Loucy (cell line): ENCODE results near the gene HSDL1.

Source experiments
- H2AFZ ChIP-seq: fragments of 200-600 bp; sonication (generic); 2 replicates; pipeline ENCODE4 v1.6.0; 2016; ENCODE audit warnings: antibody characterized with exemption, mild to moderate bottlenecking, low read length, moderate library complexity
- H3F3A ChIP-seq: fragments of 200-600 bp; 2 replicates; pipeline ENCODE4 v1.6.0; 2016; ENCODE audit warnings: antibody characterized with exemption, low read depth, mild to moderate bottlenecking
- H3K27me3 ChIP-seq: fragments of 200-600 bp; sonication (generic); 2 replicates; pipeline ENCODE4 v1.6.1; 2014; ENCODE audit warnings: low read length, mild to moderate bottlenecking; ENCODE audit not compliant: insufficient read depth, poor library complexity, severe bottlenecking
- H3K36me3 ChIP-seq: fragments of 200-600 bp; sonication (generic); 2 replicates; pipeline ENCODE4 v1.6.1; 2016; ENCODE audit warnings: low read length; ENCODE audit not compliant: insufficient read depth
- H3K4me1 ChIP-seq: fragments of 200-600 bp; sonication (generic); 2 replicates; pipeline ENCODE4 v1.5.1; 2014; ENCODE audit warnings: low read length, mild to moderate bottlenecking; ENCODE audit not compliant: insufficient read depth, poor library complexity, severe bottlenecking
- H3K4me2 ChIP-seq: fragments of 200-600 bp; sonication (generic); 2 replicates; pipeline ENCODE4 v1.6.0; 2014; ENCODE audit warnings: antibody characterized with exemption, low read length, low read depth, mild to moderate bottlenecking; ENCODE audit not compliant: poor library complexity, severe bottlenecking
- H3K4me3 ChIP-seq: fragments of 200-600 bp; sonication (generic); 2 replicates; pipeline ENCODE4 v1.5.1; 2014; ENCODE audit warnings: low read length, mild to moderate bottlenecking, mixed read lengths; ENCODE audit not compliant: poor library complexity, severe bottlenecking
- H3K79me2 ChIP-seq: fragments of 200-600 bp; sonication (generic); 2 replicates; pipeline ENCODE4 v1.6.1; 2014; ENCODE audit warnings: low read length; ENCODE audit not compliant: insufficient read depth
- H3K9ac ChIP-seq: fragments of 200-600 bp; sonication (generic); 2 replicates; pipeline ENCODE4 v1.6.0; 2014; ENCODE audit warnings: mild to moderate bottlenecking, low read depth, low read length, moderate library complexity; ENCODE audit not compliant: poor library complexity, severe bottlenecking
- H3K9me2 ChIP-seq: fragments of 200-600 bp; sonication (generic); replicated peaks from 2 replicates; pipeline ENCODE4 v1.6.1; 2016; ENCODE audit warnings: low read depth, low read length, mixed read lengths
- H3K9me3 ChIP-seq: fragments of 200-600 bp; sonication (generic); 2 replicates; pipeline ENCODE4 v1.6.1; 2014; ENCODE audit warnings: mild to moderate bottlenecking, antibody characterized with exemption, low read length, low read depth; ENCODE audit not compliant: insufficient read depth
- H4K20me1 ChIP-seq: fragments of 200-600 bp; sonication (generic); 2 replicates; pipeline ENCODE4 v1.6.0; 2014; ENCODE audit warnings: antibody characterized with exemption, low read length, mild to moderate bottlenecking; ENCODE audit not compliant: insufficient read depth, poor library complexity, severe bottlenecking
- CTCF ChIP-seq: fragments of 200-600 bp; sonication (generic); conservative IDR thresholded peaks from 2 replicates; pipeline ENCODE4 v1.5.1; 2014; ENCODE audit warnings: mild to moderate bottlenecking, antibody characterized with exemption, low read length
- EZH2phosphoT487 ChIP-seq: fragments of 200-600 bp; IDR thresholded peaks from 2 replicates; pipeline ENCODE4 v1.6.1; 2018; ENCODE audit warnings: antibody characterized with exemption, mild to moderate bottlenecking, moderate library complexity, borderline replicate concordance

Gene HSDL1

GRCh38 chr16:84191466-84191865, 46.5 kb upstream of the HSDL1 start:
- H3K27me3 ChIP-seq = no peaks in the 10 kb centered on the region
- H3K79me2 ChIP-seq = peaks cover 4% of the 10 kb centered on the region
- no peaks in the 10 kb centered on the region for H4K20me1 ChIP-seq
- no peak for TF ChIP-seq CTCF
- H3K4me2 ChIP-seq = no peak overlapping the region
- no peaks in the 10 kb centered on the region for H3K9me2 ChIP-seq
- no peaks in the 10 kb centered on the region for H3K4me1 ChIP-seq
- H3K4me3 ChIP-seq = no peak overlapping the region
- no peak overlapping the region for H3K9ac ChIP-seq
- H3K9me3 ChIP-seq = no peaks in the 10 kb centered on the region
- no peaks in the 10 kb centered on the region for H3F3A ChIP-seq
- no peak overlapping the region for H2AFZ ChIP-seq
- H3K36me3 ChIP-seq = no peaks in the 10 kb centered on the region

- Histone ChIP-seq H3F3A (no peaks in the 10 kb centered on the region), H3K9me3 (no peaks in the 10 kb centered on the region), H3K36me3 (no peaks in the 10 kb centered on the region), H4K20me1 (peaks cover 5% of the 10 kb centered on the region), H3K27me3 (no peaks in the 10 kb centered on the region), H3K4me2 (no peak within 1 kb of the TSS), H3K4me3 (no peak within 1 kb of the TSS), H3K9ac (no peak within 1 kb of the TSS), H2AFZ (no peak within 1 kb of the TSS), H3K79me2 (peaks cover 10% of the 10 kb centered on the region), H3K9me2 (no peaks in the 10 kb centered on the region), H3K4me1 (peaks cover 3% of the 10 kb centered on the region)
- TF ChIP-seq EZH2phosphoT487 (no peak), CTCF (no peak)
Observed at GRCh38 chr16:84190731-84191388, 45.9 kb upstream of the HSDL1 start, which contains the start of gene ADAD2. Gene ADAD2 (plus strand): TSS chr16:84191157. CDS start chr16:84191231, 74 bp downstream.

- Histone ChIP-seq H3K4me3 (peak within 1 kb of the TSS; percentile 88), H3K9me2 (no peaks in the 10 kb centered on the region), H3K9ac (peak within 1 kb of the TSS; percentile 85), H2AFZ (peak within 1 kb of the TSS; percentile 99), H3K27me3 (no peaks in the 10 kb centered on the region), H3K36me3 (peaks cover 10% of the 10 kb centered on the region; the same call in 1 of the 2 replicates), H3K4me1 (peaks cover 12% of the 10 kb centered on the region), H4K20me1 (peaks cover 14% of the 10 kb centered on the region), H3K4me2 (peak within 1 kb of the TSS; percentile 88), H3K79me2 (peaks cover 46% of the 10 kb centered on the region), H3F3A (no peaks in the 10 kb centered on the region), H3K9me3 (no peaks in the 10 kb centered on the region)
- TF ChIP-seq EZH2phosphoT487 (no peak), CTCF (peak; percentile 92)
Observed at GRCh38 chr16:84186685-84187437, 41.9 kb upstream of the HSDL1 start, which contains the start of gene TAF1C. Gene TAF1C (minus strand): TSS chr16:84187057. CDS start chr16:84184988, 2,069 bp downstream.
